Measurements from ENCODE around the gene SMURF1.

DNA sequence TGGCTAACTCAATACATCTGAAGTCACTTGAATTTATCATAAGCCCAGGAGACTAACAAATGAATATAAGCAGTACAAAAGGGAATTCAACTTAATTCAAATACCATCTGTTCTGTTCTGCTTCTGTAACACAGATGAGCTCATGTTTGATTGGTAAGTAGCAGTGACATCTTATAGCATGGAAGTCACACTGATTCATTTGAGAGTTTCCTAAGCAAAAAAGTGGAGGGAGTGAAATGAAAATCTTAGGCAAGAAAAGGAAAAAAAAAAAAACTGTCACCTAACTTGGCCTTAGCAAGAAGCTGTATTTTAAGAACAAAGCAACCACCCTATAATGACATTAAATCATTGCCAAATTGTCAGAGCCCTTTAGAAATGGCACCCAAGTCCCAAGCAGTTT lies 49.5 kb downstream of the SMURF1 start:
- TF ChIP-seq, protein P1, sequence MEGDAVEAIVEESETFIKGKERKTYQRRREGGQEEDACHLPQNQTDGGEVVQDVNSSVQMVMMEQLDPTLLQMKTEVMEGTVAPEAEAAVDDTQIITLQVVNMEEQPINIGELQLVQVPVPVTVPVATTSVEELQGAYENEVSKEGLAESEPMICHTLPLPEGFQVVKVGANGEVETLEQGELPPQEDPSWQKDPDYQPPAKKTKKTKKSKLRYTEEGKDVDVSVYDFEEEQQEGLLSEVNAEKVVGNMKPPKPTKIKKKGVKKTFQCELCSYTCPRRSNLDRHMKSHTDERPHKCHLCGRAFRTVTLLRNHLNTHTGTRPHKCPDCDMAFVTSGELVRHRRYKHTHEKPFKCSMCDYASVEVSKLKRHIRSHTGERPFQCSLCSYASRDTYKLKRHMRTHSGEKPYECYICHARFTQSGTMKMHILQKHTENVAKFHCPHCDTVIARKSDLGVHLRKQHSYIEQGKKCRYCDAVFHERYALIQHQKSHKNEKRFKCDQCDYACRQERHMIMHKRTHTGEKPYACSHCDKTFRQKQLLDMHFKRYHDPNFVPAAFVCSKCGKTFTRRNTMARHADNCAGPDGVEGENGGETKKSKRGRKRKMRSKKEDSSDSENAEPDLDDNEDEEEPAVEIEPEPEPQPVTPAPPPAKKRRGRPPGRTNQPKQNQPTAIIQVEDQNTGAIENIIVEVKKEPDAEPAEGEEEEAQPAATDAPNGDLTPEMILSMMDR (IDR thresholded peaks at IDR 0.05; ENCODE audit: low read depth, low read length, missing input control), result no peak
- TF ChIP-seq, protein P2, sequence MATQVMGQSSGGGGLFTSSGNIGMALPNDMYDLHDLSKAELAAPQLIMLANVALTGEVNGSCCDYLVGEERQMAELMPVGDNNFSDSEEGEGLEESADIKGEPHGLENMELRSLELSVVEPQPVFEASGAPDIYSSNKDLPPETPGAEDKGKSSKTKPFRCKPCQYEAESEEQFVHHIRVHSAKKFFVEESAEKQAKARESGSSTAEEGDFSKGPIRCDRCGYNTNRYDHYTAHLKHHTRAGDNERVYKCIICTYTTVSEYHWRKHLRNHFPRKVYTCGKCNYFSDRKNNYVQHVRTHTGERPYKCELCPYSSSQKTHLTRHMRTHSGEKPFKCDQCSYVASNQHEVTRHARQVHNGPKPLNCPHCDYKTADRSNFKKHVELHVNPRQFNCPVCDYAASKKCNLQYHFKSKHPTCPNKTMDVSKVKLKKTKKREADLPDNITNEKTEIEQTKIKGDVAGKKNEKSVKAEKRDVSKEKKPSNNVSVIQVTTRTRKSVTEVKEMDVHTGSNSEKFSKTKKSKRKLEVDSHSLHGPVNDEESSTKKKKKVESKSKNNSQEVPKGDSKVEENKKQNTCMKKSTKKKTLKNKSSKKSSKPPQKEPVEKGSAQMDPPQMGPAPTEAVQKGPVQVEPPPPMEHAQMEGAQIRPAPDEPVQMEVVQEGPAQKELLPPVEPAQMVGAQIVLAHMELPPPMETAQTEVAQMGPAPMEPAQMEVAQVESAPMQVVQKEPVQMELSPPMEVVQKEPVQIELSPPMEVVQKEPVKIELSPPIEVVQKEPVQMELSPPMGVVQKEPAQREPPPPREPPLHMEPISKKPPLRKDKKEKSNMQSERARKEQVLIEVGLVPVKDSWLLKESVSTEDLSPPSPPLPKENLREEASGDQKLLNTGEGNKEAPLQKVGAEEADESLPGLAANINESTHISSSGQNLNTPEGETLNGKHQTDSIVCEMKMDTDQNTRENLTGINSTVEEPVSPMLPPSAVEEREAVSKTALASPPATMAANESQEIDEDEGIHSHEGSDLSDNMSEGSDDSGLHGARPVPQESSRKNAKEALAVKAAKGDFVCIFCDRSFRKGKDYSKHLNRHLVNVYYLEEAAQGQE (IDR thresholded peaks at IDR 0.05), result no peak
- no peak for TF ChIP-seq RAD21 (IDR thresholded peaks at IDR 0.05)
